Activated T-helper 2 cell treated with anti-CD3 and anti-CD28 coated beads, Interferon-gamma antibody, Interleukin-2, Interleukin-4, amounts not matched to agents 10 μg/mL and 5 μg/mL and 100 μg/mL, durations not matched to agents 14 hours and 24 hours and 36 hours (primary cell): Measurements from ENCODE around the gene MROH8. TPM values are rescaled to one million over a fixed set of nuclear protein-coding genes. Genes with fewer than 3 reads are reported as not detected.

Source experiments
- DNase-seq: peaks from one replicate; pipeline ENCODE4 v3.0.0; 2021; ENCODE audit warnings: low spot score
- H3K27ac Mint-ChIP-seq: one replicate; pipeline ENCODE4 v1.8.0; 2021; ENCODE audit warnings: mixed read lengths
- H3K27me3 Mint-ChIP-seq: one replicate; pipeline ENCODE4 v1.8.0; 2021; ENCODE audit warnings: low read depth, mixed read lengths
- H3K36me3 Mint-ChIP-seq: one replicate; pipeline ENCODE4 v1.8.0; 2021; ENCODE audit warnings: low read depth, mixed read lengths
- H3K4me1 Mint-ChIP-seq: one replicate; pipeline ENCODE4 v1.8.0; 2021; ENCODE audit warnings: low read depth, mixed read lengths
- H3K4me3 Mint-ChIP-seq: one replicate; pipeline ENCODE4 v1.8.0; 2021; ENCODE audit warnings: low read depth, mild to moderate bottlenecking, moderate library complexity, mixed read lengths
- H3K9me3 Mint-ChIP-seq: one replicate; pipeline ENCODE4 v1.8.0; 2021; ENCODE audit warnings: mixed read lengths
- intact Hi-C: fragments of 100-400 bp; cut with micrococcal nuclease; formaldehyde crosslinking; loops from one replicate; pipeline ENCODE4 v1.15.1; 2023
- total RNA-seq: library from RNA; stranded (reverse); gene quantifications from 2 replicates; pipeline ENCODE4 v1.2.3, GENCODE V29; 2022

MROH8 gene
- total RNA-seq, 1 donor from 2014 or later, result 1.3 TPM

GRCh38 chr20:37193226-37193625, 13.9 kb upstream of the MROH8 start:
- peak overlapping the region; percentile 79 for H3K27ac Mint-ChIP-seq

GRCh38 chr20:37192137-37192854, 12.9 kb upstream of the MROH8 start:
- peaks cover 76% of the 10 kb centered on the region for H3K36me3 Mint-ChIP-seq
- H3K27ac Mint-ChIP-seq, result peak overlapping the region; percentile 57
- H3K4me3 Mint-ChIP-seq, result no peak overlapping the region
- intact Hi-C loops, result loop anchor here (1.0 to 10.0 kb wide), 2 partner anchors 193 to 342 kb away; no protein-coding TSS in a partner anchor
- H3K4me1 Mint-ChIP-seq, result peaks cover 59% of the 10 kb centered on the region
- no peaks in the 10 kb centered on the region for H3K9me3 Mint-ChIP-seq
- DNase-seq, result peak; percentile 61
- no peaks in the 10 kb centered on the region for H3K27me3 Mint-ChIP-seq

More at GRCh38 chr20:37193226-37193625, 13.9 kb upstream of the MROH8 start:
- DNase-seq, result no peak
- Mint-ChIP-seq H3K4me1 (peaks cover 59% of the 10 kb centered on the region), H3K36me3 (peaks cover 72% of the 10 kb centered on the region), H3K9me3 (no peaks in the 10 kb centered on the region), H3K27me3 (no peaks in the 10 kb centered on the region), H3K4me3 (no peak overlapping the region)
- intact Hi-C loops, result loop anchor here (10.0 kb wide), 1 partner anchor 192 kb away; no protein-coding TSS in a partner anchor

- Mint-ChIP-seq H3K9me3 (no peaks in the 10 kb centered on the region), H3K27me3 (no peaks in the 10 kb centered on the region), H3K36me3 (peaks cover 76% of the 10 kb centered on the region), H3K4me1 (peaks cover 54% of the 10 kb centered on the region), H3K4me3 (no peak overlapping the region), H3K27ac (no peak overlapping the region)
- intact Hi-C loops, result loop anchor here (10.0 kb wide), 1 partner anchor 194 kb away; no protein-coding TSS in a partner anchor
- no peak for DNase-seq
Observed at GRCh38 chr20:37190354-37191112, 11.2 kb upstream of the MROH8 start.

GRCh38 chr20:37189416-37190016, 10.2 kb upstream of the MROH8 start:
- peaks cover 77% of the 10 kb centered on the region for H3K36me3 Mint-ChIP-seq

GRCh38 chr20:37188787-37189186, 9.4 kb upstream of the MROH8 start:
- Mint-ChIP-seq H3K4me3 (no peak overlapping the region), H3K36me3 (peaks cover 81% of the 10 kb centered on the region), H3K27ac (no peak overlapping the region), H3K27me3 (no peaks in the 10 kb centered on the region), H3K4me1 (peaks cover 46% of the 10 kb centered on the region), H3K9me3 (no peaks in the 10 kb centered on the region)
- intact Hi-C loops, result no loop called here
- no peak for DNase-seq

More at GRCh38 chr20:37189416-37190016, 10.2 kb upstream of the MROH8 start:
- Mint-ChIP-seq H3K27ac (no peak overlapping the region), H3K27me3 (no peaks in the 10 kb centered on the region), H3K4me3 (peak overlapping the region; percentile 30), H3K4me1 (peaks cover 47% of the 10 kb centered on the region), H3K9me3 (no peaks in the 10 kb centered on the region)
- intact Hi-C loops, result loop anchor here (10.0 kb wide), 1 partner anchor 195 kb away; no protein-coding TSS in a partner anchor
- no peak for DNase-seq

- H3K9me3 Mint-ChIP-seq, result no peaks in the 10 kb centered on the region
- no peaks in the 10 kb centered on the region for H3K27me3 Mint-ChIP-seq
- H3K4me3 Mint-ChIP-seq, result no peak overlapping the region
- DNase-seq, result no peak
- intact Hi-C loops, result no loop called here
- H3K27ac Mint-ChIP-seq, result no peak overlapping the region
- peaks cover 72% of the 10 kb centered on the region for H3K36me3 Mint-ChIP-seq
- H3K4me1 Mint-ChIP-seq, result peaks cover 41% of the 10 kb centered on the region
Observed at GRCh38 chr20:37185686-37186085, 6.3 kb upstream of the MROH8 start.

- Mint-ChIP-seq H3K36me3 (peaks cover 24% of the 10 kb centered on the region), H3K27me3 (peaks cover 3% of the 10 kb centered on the region), H3K4me3 (peak overlapping the region; percentile 89), H3K27ac (peak overlapping the region; percentile 98), H3K4me1 (peaks cover 36% of the 10 kb centered on the region), H3K9me3 (no peaks in the 10 kb centered on the region)
- intact Hi-C loops, result loop anchor here (2.0 kb wide), 1 partner anchor 85 kb away; the partner anchor contains the start of gene RBL1
- DNase-seq, result no peak
Observed at GRCh38 chr20:37179683-37180524, 556 bp upstream of the MROH8 start.

GRCh38 chr20:37172836-37173235, 6.5 kb downstream of the MROH8 start:
- Mint-ChIP-seq H3K27me3 (peaks cover 17% of the 10 kb centered on the region), H3K4me1 (no peaks in the 10 kb centered on the region), H3K4me3 (no peak overlapping the region), H3K9me3 (no peaks in the 10 kb centered on the region), H3K27ac (no peak overlapping the region), H3K36me3 (no peaks in the 10 kb centered on the region)
- intact Hi-C loops, result no loop called here
- no peak for DNase-seq

GRCh38 chr20:37166867-37167266, 12.5 kb downstream of the MROH8 start:
- no peaks in the 10 kb centered on the region for H3K36me3 Mint-ChIP-seq
- no peak for DNase-seq
- H3K4me3 Mint-ChIP-seq, result no peak overlapping the region
- intact Hi-C loops, result no loop called here
- H3K27ac Mint-ChIP-seq, result no peak overlapping the region
- H3K4me1 Mint-ChIP-seq, result no peaks in the 10 kb centered on the region
- peaks cover 16% of the 10 kb centered on the region for H3K27me3 Mint-ChIP-seq
- no peaks in the 10 kb centered on the region for H3K9me3 Mint-ChIP-seq

- Mint-ChIP-seq H3K9me3 (no peaks in the 10 kb centered on the region), H3K4me3 (no peak overlapping the region), H3K4me1 (no peaks in the 10 kb centered on the region), H3K27me3 (peaks cover 16% of the 10 kb centered on the region), H3K27ac (no peak overlapping the region), H3K36me3 (no peaks in the 10 kb centered on the region)
- no peak for DNase-seq
- intact Hi-C loops, result no loop called here
Observed at GRCh38 chr20:37165031-37165430, 14.3 kb downstream of the MROH8 start.

- DNase-seq, result no peak
- no peaks in the 10 kb centered on the region for H3K36me3 Mint-ChIP-seq
- H3K4me1 Mint-ChIP-seq, result no peaks in the 10 kb centered on the region
- no peak overlapping the region for H3K27ac Mint-ChIP-seq
- intact Hi-C loops, result no loop called here
- H3K27me3 Mint-ChIP-seq, result peaks cover 16% of the 10 kb centered on the region
- no peaks in the 10 kb centered on the region for H3K9me3 Mint-ChIP-seq
- no peak overlapping the region for H3K4me3 Mint-ChIP-seq
Observed at GRCh38 chr20:37163832-37164554, 15.4 kb downstream of the MROH8 start.
